K562 (cell line): ENCODE data around the gene ITPKB. TPM values are rescaled to one million over a fixed set of nuclear protein-coding genes. Genes with fewer than 3 reads are reported as not detected.

Experiments
- ATAC-seq: fragments of 200-7000 bp; cut with Tn5 transposase; 3 replicates; pipeline ENCODE4 v1.9.1; 2020; ENCODE audit warnings: moderate library complexity
- BruUV-seq: library from RNA; stranded (reverse); fragments of 400-500 nt; replicated peaks from 2 replicates; lab custom pipeline; 2021; lab: Mats Ljungman, UMichigan
- CTCF ChIA-PET: fragments of 300-600 bp; formaldehyde crosslinking; extraction: SDS; loops from one replicate; lab custom pipeline; 2021; ENCODE audit warnings: low intra/inter-chr PET ratio; lab: Yijun Ruan, JAX
- POLR2A ChIA-PET: fragments of 300-600, 350-650 bp; sonication (Branson Sonifier 250); formaldehyde crosslinking; extraction: SDS; loops from one replicate; lab custom pipeline; 2021; ENCODE audit warnings: antibody characterized with exemption, inconsistent platforms; lab: Yijun Ruan, JAX
- DNase-seq, 4 experiments: peaks; one replicate each; pipeline versions ENCODE4 v3.0.0 to v3.0.0-alpha.2; 2011 to 2018; ENCODE audit warnings: low spot score in 3 of 4, mixed read lengths in 3 of 4; ENCODE audit errors: extremely low read depth in 1 of 4
- FAIRE-seq: peaks from 2 replicates; lab custom pipeline; 2011; peaks lifted over from hg19 to GRCh38; lab: Jason Lieb, UNC
- H2AFZ ChIP-seq: 2 replicates; pipeline ENCODE4 v1.6.0; 2011; ENCODE audit warnings: low read depth, low read length, control low read depth, inconsistent platforms
- H3K27ac ChIP-seq: fragments of 200-600 bp; 3 replicates; pipeline ENCODE4 v1.8.0; 2011; ENCODE audit warnings: low read depth, mild to moderate bottlenecking, control low read depth, inconsistent platforms, low read length, moderate library complexity, mixed read lengths; ENCODE audit errors: extremely low read depth
- H3K27me3 ChIP-seq, 2 experiments: fragments of 300-600 bp in 1 of 2; 2 replicates in 1 of 2; 3 replicates in 1 of 2; pipeline versions ENCODE4 v1.6.0 to v1.8.0; 2011; ENCODE audit warnings: inconsistent platforms in 2 of 2, low read length in 2 of 2, mild to moderate bottlenecking in 1 of 2, mixed read lengths in 1 of 2, moderate library complexity in 1 of 2; ENCODE audit not compliant: control insufficient read depth in 2 of 2, insufficient read depth in 2 of 2
- H3K36me3 ChIP-seq: fragments of 300-600 bp; 3 replicates; pipeline ENCODE4 v1.8.0; 2011; ENCODE audit warnings: mild to moderate bottlenecking, low read length, inconsistent platforms; ENCODE audit not compliant: control insufficient read depth, insufficient read depth
- H3K4me1 ChIP-seq, 2 experiments: fragments of 200-600 bp in 1 of 2; replicated peaks in 1 of 2; 2 replicates in 1 of 2; 3 replicates in 1 of 2; pipeline versions ENCODE4 v1.5.1 to v1.8.0; 2011; ENCODE audit warnings: inconsistent platforms in 2 of 2, low read length in 2 of 2, mild to moderate bottlenecking in 1 of 2, mixed read lengths in 1 of 2, moderate library complexity in 1 of 2; ENCODE audit not compliant: control insufficient read depth in 2 of 2, insufficient read depth in 2 of 2
- H3K4me2 ChIP-seq: 2 replicates; pipeline ENCODE4 v1.6.1; 2011; ENCODE audit warnings: low read length, control low read depth, inconsistent platforms, mixed read lengths; ENCODE audit not compliant: insufficient read depth
- H3K4me3 ChIP-seq: fragments of 200-600 bp; sonication (generic), shearing (Covaris generic); 2 replicates; pipeline ENCODE4 v1.5.1; 2016; ENCODE audit warnings: control low read depth, inconsistent platforms
- H3K79me2 ChIP-seq: fragments of 200-600 bp; 3 replicates; pipeline ENCODE4 v1.8.0; 2011; ENCODE audit warnings: low read length, inconsistent platforms; ENCODE audit not compliant: control insufficient read depth, insufficient read depth
- H3K9ac ChIP-seq, 2 experiments: 2 replicates each; pipeline versions ENCODE4 v1.6.0 to v1.6.1; 2011; ENCODE audit warnings: low read depth in 2 of 2, low read length in 2 of 2, control low read depth in 1 of 2, inconsistent platforms in 1 of 2, mild to moderate bottlenecking in 1 of 2, mixed read lengths in 1 of 2; ENCODE audit not compliant: insufficient read depth in 1 of 2
- H3K9me1 ChIP-seq: one replicate; pipeline ENCODE4 v1.6.0; 2011; ENCODE audit warnings: inconsistent platforms, mild to moderate bottlenecking, low read length, moderate library complexity; ENCODE audit not compliant: control insufficient read depth, insufficient read depth
- H3K9me3 ChIP-seq: replicated peaks from 2 replicates; pipeline ENCODE4 v1.5.1; 2011; ENCODE audit warnings: low read depth, low read length, inconsistent platforms; ENCODE audit not compliant: control insufficient read depth, insufficient read depth
- H4K20me1 ChIP-seq: replicated peaks from 2 replicates; pipeline ENCODE4 v1.6.1; 2011; ENCODE audit warnings: low read length, inconsistent platforms, mixed read lengths; ENCODE audit not compliant: control insufficient read depth, insufficient read depth
- CTCF ChIP-seq, 3 experiments: IDR thresholded peaks in 2 of 3; conservative IDR thresholded peaks in 1 of 3; 2 replicates each; pipeline ENCODE4 v1.5.1; 2011 to 2012; ENCODE audit warnings: low read length in 3 of 3, mild to moderate bottlenecking in 3 of 3, control low read depth in 2 of 3, improper control_type of control experiment in 1 of 3, inconsistent platforms in 1 of 3, low read depth in 1 of 3, mixed read lengths in 1 of 3, moderate library complexity in 1 of 3; ENCODE audit not compliant: insufficient read depth in 2 of 3
- TGIF2 ChIP-seq: sonication (generic); formaldehyde crosslinking; IDR thresholded peaks from 2 replicates; pipeline ENCODE4 v1.8.1; 2022; ENCODE audit warnings: mild to moderate bottlenecking, missing genetic modification reagents, moderate library complexity
- ZFP30 ChIP-seq: fragments of 250-450 bp; sonication (Bioruptor Pico); IDR thresholded peaks from 2 replicates; pipeline ENCODE4 v1.8.0; 2022; ENCODE audit warnings: moderate library complexity, mild to moderate bottlenecking, inconsistent platforms, borderline replicate concordance
- ZNF277 ChIP-seq: fragments of 250-450 bp; sonication (Bioruptor Pico); IDR thresholded peaks from 2 replicates; pipeline ENCODE4 v1.8.0; 2022; ENCODE audit warnings: inconsistent platforms, mild to moderate bottlenecking, moderate library complexity, borderline replicate concordance
- WGBS: fragments of 100-300 bp; shearing (Covaris generic); methylation state at CpG from one replicate; pipeline ENCODE4 v1.1.6; 2016; ENCODE audit warnings: low coverage, mixed read lengths; ENCODE audit not compliant: insufficient coverage; ENCODE audit errors: missing lambda C conversion rate; 5-methylcytosine and 5-hydroxymethylcytosine counted together
- in situ Hi-C: fragments of 300-500 bp; cut with MboI; formaldehyde crosslinking; loops from 4 replicates; pipeline ENCODE4 v1.15.0; 2018; ENCODE audit warnings: inconsistent platforms, mixed read lengths
- intact Hi-C: fragments of 100-400 bp; cut with micrococcal nuclease; formaldehyde crosslinking; loops from 2 replicates; pipeline ENCODE4 v1.14.2; 2022
- polyA plus RNA-seq, 8 experiments: library from polyadenylated mRNA; depleted of rRNA in 4 of 8; stranded (reverse) in 5 of 8; unstranded in 3 of 8; fragments of >200 nt; fragmentation: Nextera tagmentation in 2 of 8; fragmentation: Illumina TruSeq in 1 of 8; extraction: Ambion mirVana in 2 of 8; extraction: Trizol in 1 of 8; gene quantifications; 2 replicates each; pipeline versions ENCODE4 v1.2.1 to v1.2.3, GENCODE V29; 2011 to 2014; ENCODE audit warnings: inconsistent platforms in 1 of 8, missing spikeins in 1 of 8
- total RNA-seq, 7 experiments: library from RNA; depleted of rRNA in 6 of 7; stranded (reverse); fragments of >200 nt in 6 of 7; fragmentation: Illumina TruSeq in 2 of 7; extraction: Trizol in 2 of 7; gene quantifications; 2 replicates each; pipeline versions ENCODE4 v1.2.1 to v1.2.3, GENCODE V29; 2011 to 2021; ENCODE audit warnings: low replicate concordance in 1 of 7

The ITPKB gene
- total and polyA plus RNA-seq, 9 of the 15 experiments (the other 6 are each of a cell fraction or from before 2014, with no cell fraction given), result 0.01 to 0.22 TPM; not detected in 7

- intact Hi-C loops (loop anchor here (10.0 kb wide), 1 partner anchor 482 kb away; no protein-coding TSS in a partner anchor), in situ Hi-C loops (no loop called here)
- no peak overlapping the region for H3K4me3 ChIP-seq
- H2AFZ ChIP-seq, result no peak overlapping the region
- TF ChIP-seq ZNF277 (CRISPR knock-in tag) (no peak), ZFP30 (CRISPR knock-in tag) (no peak), CTCF (IDR thresholded peaks at IDR 0.05 in 2 of 3, conservative IDR thresholded peaks at IDR 0.05 in 1 of 3; ENCODE audit: insufficient read depth in 2 of 3, low read depth in 1 of 3, low read length in 3 of 3) (no peak), TGIF2 (no peak)
- H3K27me3 ChIP-seq, result peaks cover 50 to 82% of the 10 kb centered on the region in 2 experiments
- CTCF ChIA-PET, result interaction anchor here (0.6 kb wide), 1 partner anchor 840 kb away, joined by 3 read pairs; no protein-coding TSS in a partner anchor
- no TSS peak for BruUV-seq
- FAIRE-seq (no peak), ATAC-seq (no peak), DNase-seq (no peak)
- H3K27ac ChIP-seq, result no peak overlapping the region
- 15% methylated on average over 12 of the region's 12 CpGs for WGBS
- H3K9me1 ChIP-seq, result peaks cover 7% of the 10 kb centered on the region
- H3K9ac ChIP-seq, result no peak overlapping the region
- H4K20me1 ChIP-seq, result no peaks in the 10 kb centered on the region; the same call in 1 of the 2 replicates
- H3K79me2 ChIP-seq, result no peaks in the 10 kb centered on the region
- peaks cover 0 to 3% of the 10 kb centered on the region in 2 experiments; a peak in 1 of 5 replicates for H3K4me1 ChIP-seq
- no peaks in the 10 kb centered on the region for H3K36me3 ChIP-seq
- POLR2A ChIA-PET, result interaction anchor here (0.8 to 1.1 kb wide), 2 partner anchors 29 to 412 kb away, joined by 3 to 5 read pairs; no protein-coding TSS in a partner anchor
- no peak overlapping the region for H3K4me2 ChIP-seq
- no peaks in the 10 kb centered on the region for H3K9me3 ChIP-seq
Observed at GRCh38 chr1:226607268-226607660, 131.8 kb downstream of the ITPKB start.
